SK-N-DZ (cell line): ENCODE measurements around the gene DDN.

Source experiments
- DNase-seq: peaks from one replicate; pipeline ENCODE4 v3.0.0-alpha.2; 2015; ENCODE audit warnings: low spot score

Gene DDN

GRCh38 chr12:49013428-49013827, 14.3 kb upstream of the DDN start:
- no peak for DNase-seq

DNA sequence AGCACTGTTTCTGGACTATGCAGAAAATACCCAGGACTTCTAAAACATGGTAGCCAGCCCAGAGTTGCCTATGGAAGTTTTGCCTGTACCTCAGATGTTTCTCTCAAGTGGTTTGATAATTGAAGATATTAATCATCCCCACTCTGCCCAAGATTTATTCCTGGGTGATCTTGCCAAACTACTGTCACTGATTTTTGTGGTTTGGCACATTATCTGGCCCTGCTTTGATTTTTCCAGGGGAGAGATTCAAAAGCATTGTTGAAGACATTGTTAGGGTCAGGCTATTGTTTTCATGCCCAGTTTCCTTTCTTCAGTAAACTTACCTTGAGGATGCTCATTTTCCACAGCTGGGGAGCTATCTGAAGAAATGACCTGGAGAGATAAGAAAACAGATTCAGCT, 13.6 kb upstream of the DDN start:
- no peak for DNase-seq

DNA sequence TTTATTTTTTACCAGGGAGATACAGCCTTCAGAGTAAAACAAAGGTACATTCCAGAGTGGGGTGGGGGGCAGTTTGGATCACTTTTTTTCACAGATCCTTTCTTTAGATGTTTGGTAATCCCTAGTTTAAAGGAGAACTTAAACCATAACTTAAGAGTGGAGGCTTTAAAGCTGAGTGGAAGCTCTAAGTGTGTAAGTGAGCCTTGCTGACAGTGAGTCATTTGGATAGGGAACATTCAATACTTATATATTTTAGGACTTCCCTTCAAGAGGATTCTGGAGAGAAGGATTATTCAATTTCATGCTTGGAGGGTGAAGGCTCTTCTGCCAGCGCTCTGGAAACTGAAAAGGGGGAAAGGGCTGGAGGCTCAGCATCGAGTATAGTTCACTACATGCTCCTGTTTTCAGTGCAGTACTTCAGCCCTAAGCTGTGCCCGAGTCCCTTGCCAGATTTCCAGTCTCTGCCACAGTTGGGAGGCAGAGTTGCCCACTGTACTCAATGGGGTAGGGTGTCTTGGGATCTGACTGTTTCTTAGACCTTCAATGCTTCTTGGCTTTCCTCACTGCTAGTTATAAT, 11.0 kb upstream of the DDN start:
- no peak for DNase-seq

- DNase-seq = no peak
Observed at GRCh38 chr12:49008943-49009342, 9.8 kb upstream of the DDN start.

DNA sequence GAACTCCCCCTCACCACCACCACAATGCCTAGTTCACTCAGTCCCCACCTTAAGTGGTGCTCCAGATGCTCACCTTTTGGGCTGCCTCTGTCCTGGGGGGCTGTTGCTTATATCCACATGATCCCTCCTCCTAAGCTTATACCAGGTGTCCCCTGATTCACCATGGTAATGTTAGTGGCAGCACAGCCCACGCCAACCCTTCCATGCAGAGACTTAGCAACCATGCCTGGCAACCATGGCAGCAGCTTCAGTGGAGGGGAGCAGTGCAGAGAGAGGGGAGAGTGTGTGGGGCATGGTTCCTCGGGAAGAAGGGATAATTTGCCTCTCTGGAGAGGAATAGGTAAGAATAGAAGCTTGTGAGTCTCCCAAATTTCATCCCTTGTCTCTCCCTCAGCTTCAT, 1.2 kb upstream of the DDN start:
- no peak for DNase-seq

GRCh38 chr12:48998497-48999353, 450 bp downstream of the DDN start:
- DNase-seq = peak; percentile 51

DNA sequence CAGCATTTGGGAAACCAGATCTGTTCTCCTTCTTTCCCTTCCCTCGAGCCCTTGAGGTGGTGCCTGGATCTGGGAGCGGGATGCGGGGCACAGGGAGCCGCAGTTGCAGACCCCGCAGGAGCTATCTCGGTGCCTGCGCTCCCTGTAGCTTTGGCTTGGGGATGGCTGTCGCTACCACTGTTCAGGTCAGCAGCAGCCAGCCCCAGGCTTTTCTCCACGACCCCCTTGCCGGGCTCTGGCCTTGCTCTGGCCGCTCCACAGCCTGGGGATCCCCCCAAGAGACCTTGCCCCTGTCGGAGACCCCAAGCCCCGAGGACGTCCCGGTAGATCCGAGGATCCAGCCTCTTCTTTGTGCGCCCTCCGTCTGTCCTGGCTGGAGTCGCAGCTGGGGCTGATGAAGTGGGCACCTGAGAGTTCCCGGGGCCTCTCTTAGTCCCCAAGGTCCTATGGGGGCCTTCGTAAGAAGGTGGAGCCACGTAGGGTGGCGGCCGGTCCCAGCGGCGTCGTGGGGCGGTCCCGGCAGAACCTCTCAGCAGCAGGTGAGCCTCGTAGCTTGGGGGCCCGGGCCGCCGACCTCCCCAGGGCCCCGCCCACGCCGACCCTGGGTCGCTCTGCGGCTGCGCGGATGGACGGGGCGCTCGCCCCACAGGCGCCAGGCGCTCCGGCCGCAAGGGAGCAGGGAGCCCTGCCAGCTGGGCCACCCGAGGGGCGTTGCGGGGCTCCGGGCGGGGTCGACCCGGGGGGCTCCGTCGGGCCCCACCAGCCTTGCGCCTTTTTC, 1.3 kb downstream of the DDN start:
- peak; percentile 65 for DNase-seq

- peak; percentile 85 for DNase-seq
Observed at GRCh38 chr12:48996794-48997718, 2.1 kb downstream of the DDN start.

DNA sequence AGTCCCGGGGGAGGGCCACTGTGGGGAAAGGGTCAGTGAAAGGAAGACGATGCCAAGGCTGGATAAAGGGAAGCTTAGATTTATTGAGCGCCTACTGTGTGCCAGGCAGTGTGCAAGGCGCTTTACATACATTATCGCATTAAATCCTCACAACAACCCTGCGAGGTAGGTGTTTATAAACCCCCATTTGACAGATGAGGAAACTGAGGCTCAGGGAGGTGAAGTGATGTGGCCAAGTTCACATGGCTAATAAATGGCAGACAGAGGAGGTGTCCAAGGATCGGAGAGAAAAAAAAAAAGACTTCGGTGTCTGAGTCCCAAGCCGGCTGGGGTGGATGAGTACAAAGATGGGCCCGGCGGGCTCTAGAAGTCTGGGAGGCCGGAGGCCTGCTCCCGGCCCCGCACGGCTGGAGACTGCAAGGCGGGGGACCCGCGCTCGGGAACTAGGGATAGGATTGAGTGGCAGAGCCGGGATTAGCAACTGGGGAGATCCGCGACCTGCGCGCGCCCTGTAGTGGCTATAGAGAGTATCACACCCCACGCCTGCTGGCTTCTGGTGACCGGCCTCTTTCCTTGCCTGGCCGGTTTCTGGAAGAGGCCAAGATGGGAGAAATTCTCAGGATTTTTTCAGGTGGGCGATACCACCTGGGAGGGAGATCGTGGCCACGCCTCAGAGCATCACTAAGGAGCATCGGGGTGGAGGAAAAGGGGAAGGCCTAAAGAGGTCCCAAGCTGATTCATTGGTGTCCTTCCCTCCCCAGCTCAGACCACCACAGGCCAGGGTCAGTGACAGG, 3.9 kb downstream of the DDN start:
- peak; percentile 87 for DNase-seq

DNA sequence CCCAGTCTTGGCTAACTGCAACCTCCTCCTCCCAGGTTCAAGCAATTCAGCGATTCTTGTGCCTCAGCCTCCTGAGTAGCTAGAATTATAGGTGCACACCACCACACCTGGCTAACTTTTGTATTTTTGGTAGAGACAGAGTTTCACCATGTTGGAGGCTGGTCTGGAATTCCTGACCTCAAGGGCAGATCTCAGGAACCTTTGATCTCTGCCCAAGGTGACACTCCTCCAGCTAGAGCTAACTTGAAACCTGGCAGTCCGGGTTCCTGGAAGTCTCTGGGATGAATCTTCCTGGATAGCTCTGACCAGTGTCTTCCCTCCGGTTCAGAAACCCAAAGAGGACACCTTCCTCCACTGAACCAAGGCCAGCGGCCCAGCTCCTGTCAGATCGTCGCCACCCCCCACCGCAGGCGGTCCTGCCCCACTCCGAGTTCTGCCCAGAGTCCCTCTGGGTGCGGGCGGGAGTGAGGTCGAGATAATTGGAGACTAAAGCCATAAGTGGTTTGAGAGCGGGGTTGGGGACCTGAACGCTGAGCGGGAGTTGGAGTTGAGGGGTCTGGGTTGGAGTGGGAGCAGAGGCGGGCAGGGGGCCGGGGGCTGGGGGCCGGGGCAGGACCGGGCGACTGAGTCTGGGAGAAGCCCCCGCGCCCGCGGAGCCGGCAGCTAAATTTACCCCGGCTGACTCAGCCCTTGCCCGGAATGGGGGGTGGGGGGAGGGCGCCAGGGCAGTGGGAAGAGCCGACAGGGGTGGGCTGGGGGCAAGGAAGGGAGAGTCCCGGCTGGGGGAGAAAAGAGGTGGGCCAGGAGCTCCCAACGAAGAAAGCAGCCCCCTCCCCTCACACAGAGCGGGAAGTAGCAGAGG, 4.7 kb downstream of the DDN start:
- DNase-seq = no peak

DNA sequence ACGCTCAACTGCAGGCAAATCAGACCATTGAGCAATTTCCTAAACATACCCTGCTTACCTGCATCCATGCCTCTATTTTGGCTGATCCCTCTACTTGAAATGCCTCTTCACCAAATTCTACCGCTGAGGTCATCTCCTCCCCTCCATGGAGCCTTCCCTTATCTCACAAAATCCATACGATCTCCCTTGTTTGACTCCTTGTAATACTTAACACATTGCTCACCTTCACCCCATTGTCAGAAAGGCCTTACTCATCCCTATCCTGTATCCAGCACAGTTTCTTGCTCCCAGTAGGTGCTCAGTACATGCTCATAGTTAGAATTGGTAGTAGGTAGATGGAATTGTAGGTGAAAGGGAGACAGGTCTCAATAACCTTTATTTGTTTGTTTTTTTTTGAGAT, 5.4 kb downstream of the DDN start:
- DNase-seq = no peak

DNA sequence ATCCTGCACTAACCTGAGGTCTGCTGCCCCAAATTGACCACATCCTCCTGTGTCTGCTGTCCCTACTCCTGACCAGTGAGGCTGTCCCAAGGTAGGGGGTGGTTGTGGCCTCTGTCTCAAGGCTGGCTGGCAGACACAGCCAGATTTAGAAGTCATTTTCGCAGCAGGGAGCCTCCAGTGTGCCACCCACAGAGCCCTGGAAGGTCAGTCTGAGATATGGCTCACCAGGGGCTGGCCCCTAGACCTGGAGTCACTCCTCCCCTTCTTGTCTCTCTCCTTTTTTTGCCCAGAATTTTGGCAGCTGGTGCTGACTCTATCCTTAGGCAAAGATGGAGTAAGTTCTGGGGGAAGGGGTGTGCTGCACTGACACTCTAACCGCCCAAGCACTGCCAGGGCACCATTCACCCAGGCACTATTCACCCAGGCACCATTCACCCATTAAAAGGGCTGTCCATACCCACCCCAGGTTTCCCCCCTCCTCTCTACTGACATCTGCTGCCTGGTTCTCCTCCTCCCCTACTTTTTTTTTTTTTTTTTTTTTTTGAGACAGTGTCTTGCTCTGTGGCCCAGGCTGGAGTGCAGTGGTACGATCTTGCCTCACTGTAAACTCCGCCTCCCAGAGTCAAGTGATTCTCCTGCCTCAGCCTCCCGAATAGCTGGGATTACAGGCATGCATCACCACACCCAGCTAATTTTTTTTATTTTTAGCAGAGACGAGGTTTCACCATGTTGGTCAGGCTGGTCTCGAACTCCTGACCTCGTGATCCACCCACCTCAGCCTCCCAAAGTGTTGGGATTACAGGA, 7.7 kb downstream of the DDN start:
- DNase-seq = no peak

GRCh38 chr12:48990552-48990951, 8.6 kb downstream of the DDN start:
- no peak for DNase-seq

DNA sequence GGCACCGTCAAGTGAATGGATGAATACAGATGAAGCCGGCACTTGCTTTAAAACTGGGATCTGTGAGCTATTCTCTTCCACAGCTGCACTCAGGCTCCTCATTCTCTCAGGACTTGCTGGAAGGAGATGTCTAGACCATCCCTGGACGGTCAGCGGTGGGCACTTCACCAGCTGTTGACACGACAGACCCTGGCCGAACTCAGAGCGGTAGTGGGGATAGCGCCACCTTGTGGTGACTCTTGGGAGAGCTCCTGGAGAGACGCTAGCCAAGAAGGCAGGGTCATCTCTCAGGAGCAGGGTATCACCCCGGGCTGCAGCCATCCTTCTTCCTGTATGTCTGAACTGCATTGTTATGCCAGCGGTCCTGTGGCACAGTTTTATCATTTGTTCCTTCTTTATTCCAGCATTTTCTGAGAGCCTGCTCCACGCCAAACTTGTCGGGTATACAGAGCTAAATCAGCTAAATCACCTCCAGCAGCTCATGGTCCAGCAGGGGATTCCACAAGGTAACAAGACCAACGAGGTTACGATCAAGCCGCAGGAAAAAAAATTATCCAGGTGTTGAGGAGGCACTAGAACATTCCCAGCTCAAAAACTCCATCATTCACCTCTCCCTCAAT, 11.0 kb downstream of the DDN start:
- DNase-seq = peak; percentile 64

DNA sequence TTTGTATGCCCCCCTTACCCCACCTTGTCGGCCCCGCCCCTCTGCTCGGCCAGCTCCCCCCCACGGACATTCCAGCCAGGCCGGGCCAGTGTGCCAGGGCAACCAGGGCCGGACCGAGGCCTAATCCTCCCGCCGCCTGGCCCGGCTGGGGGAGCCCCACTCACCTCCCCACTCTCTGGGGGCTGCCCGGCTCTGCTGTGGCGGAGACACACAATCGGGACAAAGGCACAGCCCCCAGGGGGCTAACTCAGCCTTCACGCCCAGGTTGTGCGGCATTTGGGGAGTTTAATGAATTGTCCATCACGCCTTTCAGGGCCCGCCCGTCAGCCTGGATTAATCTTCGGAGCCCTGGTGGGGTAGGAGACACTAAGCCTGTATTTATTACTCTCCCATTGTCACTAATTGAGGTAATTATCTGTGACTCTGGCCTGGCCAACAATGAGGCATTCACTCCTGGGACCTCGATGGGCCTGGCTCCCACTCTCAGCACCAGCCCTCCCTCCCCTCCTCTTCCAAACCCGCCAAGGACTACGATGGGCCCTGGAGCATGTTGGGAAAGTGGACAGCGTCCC, 12.4 kb downstream of the DDN start:
- DNase-seq = no peak

- DNase-seq = no peak
Observed at GRCh38 chr12:48985901-48986300, 13.3 kb downstream of the DDN start.

GRCh38 chr12:48985475-48985897, 13.7 kb downstream of the DDN start:
- no peak for DNase-seq
